Effector memory CD4-positive, alpha-beta T cell (primary cell): ENCODE data around the gene CREB5.

Experiments used
- DNase-seq, 3 donors: peaks; one replicate each; pipeline ENCODE4 v3.0.0-alpha.2; 2020
- H3K27ac ChIP-seq: 2 replicates; pipeline ENCODE4 v1.7.0; 2013; ENCODE audit warnings: mild to moderate bottlenecking, low read length, moderate library complexity; ENCODE audit not compliant: insufficient read depth, poor library complexity, severe bottlenecking
- H3K27me3 ChIP-seq: replicated peaks from 2 replicates; pipeline ENCODE4 v1.7.0; 2013; ENCODE audit warnings: mild to moderate bottlenecking, low read length; ENCODE audit not compliant: insufficient read depth, control insufficient read depth, poor library complexity, severe bottlenecking
- H3K36me3 ChIP-seq: 2 replicates; pipeline ENCODE4 v1.7.0; 2013; ENCODE audit warnings: mild to moderate bottlenecking, low read length, moderate library complexity; ENCODE audit not compliant: control insufficient read depth, insufficient read depth
- H3K4me1 ChIP-seq: 2 replicates; pipeline ENCODE4 v1.7.0; 2013; ENCODE audit warnings: low read length, mild to moderate bottlenecking; ENCODE audit not compliant: control insufficient read depth, insufficient read depth, poor library complexity, severe bottlenecking
- H3K4me3 ChIP-seq: 2 replicates; pipeline ENCODE4 v1.7.0; 2013; ENCODE audit warnings: low read length, low read depth, mild to moderate bottlenecking; ENCODE audit not compliant: insufficient read depth, poor library complexity, severe bottlenecking
- H3K9me3 ChIP-seq: 2 replicates; pipeline ENCODE4 v1.7.0; 2013; ENCODE audit warnings: mild to moderate bottlenecking, low read length, moderate library complexity; ENCODE audit not compliant: control insufficient read depth

The CREB5 gene

GRCh38 chr7:28703037-28703765 is 290.9 kb downstream of the CREB5 start:
- Histone ChIP-seq H3K4me3 (no peak overlapping the region), H3K27me3 (no peaks in the 10 kb centered on the region), H3K36me3 (no peaks in the 10 kb centered on the region), H3K27ac (no peak overlapping the region), H3K4me1 (no peaks in the 10 kb centered on the region), H3K9me3 (no peaks in the 10 kb centered on the region)
- DNase-seq = no peak

DNA sequence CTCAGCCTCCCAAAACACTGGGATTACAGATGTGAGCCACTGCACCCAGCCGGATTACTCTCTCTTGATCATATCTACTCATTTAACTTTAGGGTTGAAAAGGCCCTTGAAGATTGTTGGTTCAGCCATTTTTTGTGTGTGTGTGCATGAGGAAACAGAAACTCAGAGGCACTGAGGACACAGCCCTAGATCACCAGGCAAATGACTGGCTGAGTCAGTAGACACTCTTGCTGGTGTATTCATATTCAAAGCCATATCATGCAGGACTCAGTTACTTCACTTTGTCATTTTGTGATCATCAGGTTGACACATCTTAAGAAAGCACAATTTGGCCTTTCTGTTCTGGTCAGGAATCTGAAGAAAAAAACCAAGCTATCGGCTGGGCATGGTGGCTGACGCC is 292.4 kb downstream of the CREB5 start:
- H3K4me3 ChIP-seq = no peak overlapping the region
- H3K9me3 ChIP-seq = no peaks in the 10 kb centered on the region
- no peaks in the 10 kb centered on the region for H3K27me3 ChIP-seq
- no peaks in the 10 kb centered on the region for H3K36me3 ChIP-seq
- DNase-seq = no peak
- H3K27ac ChIP-seq = no peak overlapping the region
- H3K4me1 ChIP-seq = no peaks in the 10 kb centered on the region

GRCh38 chr7:28705350-28705749 is 293.0 kb downstream of the CREB5 start:
- no peak overlapping the region for H3K27ac ChIP-seq
- H3K4me1 ChIP-seq = no peaks in the 10 kb centered on the region
- no peaks in the 10 kb centered on the region for H3K36me3 ChIP-seq
- no peaks in the 10 kb centered on the region for H3K27me3 ChIP-seq
- H3K9me3 ChIP-seq = no peaks in the 10 kb centered on the region
- H3K4me3 ChIP-seq = no peak overlapping the region
- DNase-seq = no peak

GRCh38 chr7:28706584-28706983 is 294.3 kb downstream of the CREB5 start:
- no peak for DNase-seq
- Histone ChIP-seq H3K27me3 (no peaks in the 10 kb centered on the region), H3K4me3 (no peak overlapping the region), H3K4me1 (no peaks in the 10 kb centered on the region), H3K27ac (no peak overlapping the region), H3K9me3 (no peaks in the 10 kb centered on the region), H3K36me3 (no peaks in the 10 kb centered on the region)

DNA sequence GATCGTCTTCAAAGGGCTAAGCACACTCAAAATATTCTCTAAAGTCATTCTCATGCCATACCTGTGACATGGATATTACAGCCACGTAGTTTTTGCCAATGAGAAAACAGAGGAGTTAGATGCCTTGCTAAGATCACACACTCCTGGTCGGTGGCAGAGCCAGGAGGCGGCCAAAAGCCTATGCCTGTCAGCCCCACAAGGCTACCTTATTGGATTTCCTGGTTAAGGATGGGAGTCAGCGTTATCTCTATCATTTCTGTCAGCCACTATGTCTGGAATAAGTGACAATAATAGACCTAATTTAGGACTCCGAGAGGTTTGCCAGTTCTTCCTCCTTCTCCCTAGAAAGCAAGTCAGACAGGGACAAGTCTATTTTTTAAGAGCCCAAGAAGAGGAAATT is 295.0 kb downstream of the CREB5 start:
- H3K27ac ChIP-seq = no peak overlapping the region
- no peak overlapping the region for H3K4me3 ChIP-seq
- no peaks in the 10 kb centered on the region for H3K36me3 ChIP-seq

DNA sequence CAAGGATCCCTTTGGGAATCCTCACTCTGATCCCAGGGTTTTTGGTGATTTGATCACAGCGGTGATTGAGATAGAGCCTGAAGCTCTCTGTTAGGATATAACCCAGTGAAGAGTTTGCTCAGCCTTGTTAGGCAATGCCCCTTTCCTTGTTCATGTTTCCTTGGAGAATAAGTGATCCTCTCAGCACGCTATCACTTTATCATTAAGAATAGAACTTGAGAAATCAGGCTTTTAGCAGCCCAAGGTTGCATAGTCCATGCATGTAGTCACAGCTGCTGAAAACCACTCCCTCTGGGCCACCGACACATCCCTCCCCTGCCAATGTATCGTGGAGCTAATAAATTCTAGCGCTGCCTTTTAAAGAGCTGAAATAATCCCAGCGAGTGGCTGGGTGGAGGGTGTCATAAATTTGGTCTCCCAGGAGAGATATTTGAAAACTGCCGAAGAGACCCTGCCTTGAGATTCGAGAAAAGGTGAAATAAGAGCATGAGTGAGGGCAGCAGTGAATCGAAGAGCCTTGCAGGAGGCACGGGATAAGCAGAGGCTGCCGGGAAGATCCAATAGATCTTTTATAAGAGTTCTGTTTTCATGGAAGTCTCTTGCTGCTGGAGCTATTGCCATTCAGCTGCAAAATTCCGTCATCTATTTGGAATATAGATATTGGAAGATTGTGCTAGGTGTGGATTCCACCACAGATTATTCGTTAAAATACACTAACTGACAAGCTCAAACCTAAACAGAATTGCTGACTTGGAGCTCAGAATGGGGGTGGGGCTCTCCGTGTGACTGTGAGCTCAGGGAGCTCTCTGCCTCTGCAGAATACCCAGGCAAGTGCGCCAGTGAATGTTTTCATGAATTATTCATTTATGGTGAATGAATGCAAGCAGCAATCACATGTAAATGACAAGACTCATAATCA is 296.0 kb downstream of the CREB5 start:
- no peak for DNase-seq
- H3K9me3 ChIP-seq = no peaks in the 10 kb centered on the region
- no peaks in the 10 kb centered on the region for H3K27me3 ChIP-seq
- H3K4me1 ChIP-seq = no peaks in the 10 kb centered on the region
- H3K27ac ChIP-seq = no peak overlapping the region
- no peak overlapping the region for H3K4me3 ChIP-seq
- no peaks in the 10 kb centered on the region for H3K36me3 ChIP-seq

More for the DNA sequence above, 295.0 kb downstream of the CREB5 start:
- no peaks in the 10 kb centered on the region for H3K27me3 ChIP-seq
- no peak for DNase-seq
- no peaks in the 10 kb centered on the region for H3K9me3 ChIP-seq
- H3K4me1 ChIP-seq = no peaks in the 10 kb centered on the region

DNA sequence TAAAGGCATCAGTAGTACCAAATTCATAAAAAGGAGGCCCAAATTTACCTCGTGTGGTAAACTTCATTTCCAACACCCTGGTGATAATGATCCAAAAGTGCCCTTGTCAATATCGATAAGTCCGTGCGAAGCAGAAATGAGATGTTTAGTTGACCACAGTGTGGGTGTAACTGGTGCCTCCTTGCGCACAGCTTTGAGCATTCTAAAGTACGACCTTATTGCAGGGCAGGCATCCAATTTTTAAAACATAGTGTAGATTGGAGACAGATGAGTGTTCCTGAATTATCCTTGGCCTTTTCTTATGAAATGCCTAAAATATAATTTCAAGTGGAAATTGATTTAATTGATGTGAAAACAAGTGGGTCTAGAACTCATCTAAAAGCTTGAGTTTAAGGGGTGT is 297.4 kb downstream of the CREB5 start:
- Histone ChIP-seq H3K27ac (no peak overlapping the region), H3K4me3 (no peak overlapping the region), H3K9me3 (no peaks in the 10 kb centered on the region), H3K36me3 (no peaks in the 10 kb centered on the region), H3K27me3 (no peaks in the 10 kb centered on the region), H3K4me1 (no peaks in the 10 kb centered on the region)
- DNase-seq = no peak

DNA sequence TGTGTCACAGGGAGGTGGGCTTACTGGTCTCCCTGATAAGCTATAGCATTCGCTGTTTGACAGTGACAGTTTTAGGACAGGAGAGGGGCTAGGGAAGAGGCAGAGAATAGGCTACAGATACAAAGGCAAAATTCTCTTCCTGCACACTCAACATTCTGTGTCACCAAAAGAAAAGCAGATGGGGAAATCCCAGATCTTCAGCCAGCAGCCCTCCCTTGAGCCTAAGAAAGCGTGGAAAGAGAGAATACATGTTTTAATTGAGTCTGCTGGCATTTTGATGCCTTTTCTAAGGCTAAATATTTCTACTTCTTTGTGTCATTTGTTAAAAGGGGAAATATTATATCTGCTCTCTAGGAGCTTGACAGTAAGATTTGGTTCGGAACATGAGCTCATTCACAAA is 298.8 kb downstream of the CREB5 start:
- Histone ChIP-seq H3K27me3 (no peaks in the 10 kb centered on the region), H3K27ac (no peak overlapping the region), H3K4me3 (no peak overlapping the region), H3K4me1 (no peaks in the 10 kb centered on the region), H3K36me3 (no peaks in the 10 kb centered on the region), H3K9me3 (no peaks in the 10 kb centered on the region)
- no peak for DNase-seq

GRCh38 chr7:28714459-28715120 is 302.3 kb downstream of the CREB5 start:
- no peak overlapping the region for H3K4me3 ChIP-seq
- no peaks in the 10 kb centered on the region for H3K9me3 ChIP-seq
- H3K27ac ChIP-seq = no peak overlapping the region
- no peaks in the 10 kb centered on the region for H3K4me1 ChIP-seq
- H3K27me3 ChIP-seq = no peaks in the 10 kb centered on the region
- no peak for DNase-seq
- no peaks in the 10 kb centered on the region for H3K36me3 ChIP-seq
